HL-60 (cell line): ENCODE results near the gene KDELR1.

Experiments used
- CTCF ChIP-seq: IDR thresholded peaks from one replicate; pipeline ENCODE4 v1.5.1; 2011; ENCODE audit warnings: low read length, control low read depth, inconsistent platforms; ENCODE audit not compliant: insufficient read depth
- POLR2AphosphoS5 ChIP-seq: IDR thresholded peaks from 2 replicates; pipeline ENCODE4 v1.6.1; 2012; ENCODE audit warnings: low read depth
- SPI1 ChIP-seq: IDR thresholded peaks from 2 replicates; pipeline ENCODE4 v1.6.1; 2012; ENCODE audit warnings: low read depth, mild to moderate bottlenecking, borderline replicate concordance
- TF ChIP-seq, protein P1 (sequence below): IDR thresholded peaks from 2 replicates; pipeline ENCODE4 v1.6.1; 2012; ENCODE audit warnings: low read depth; ENCODE audit not compliant: insufficient replicate concordance

- TF ChIP-seq CTCF (no peak), POLR2AphosphoS5 (no peak), SPI1 (no peak)
- TF ChIP-seq, protein P1, sequence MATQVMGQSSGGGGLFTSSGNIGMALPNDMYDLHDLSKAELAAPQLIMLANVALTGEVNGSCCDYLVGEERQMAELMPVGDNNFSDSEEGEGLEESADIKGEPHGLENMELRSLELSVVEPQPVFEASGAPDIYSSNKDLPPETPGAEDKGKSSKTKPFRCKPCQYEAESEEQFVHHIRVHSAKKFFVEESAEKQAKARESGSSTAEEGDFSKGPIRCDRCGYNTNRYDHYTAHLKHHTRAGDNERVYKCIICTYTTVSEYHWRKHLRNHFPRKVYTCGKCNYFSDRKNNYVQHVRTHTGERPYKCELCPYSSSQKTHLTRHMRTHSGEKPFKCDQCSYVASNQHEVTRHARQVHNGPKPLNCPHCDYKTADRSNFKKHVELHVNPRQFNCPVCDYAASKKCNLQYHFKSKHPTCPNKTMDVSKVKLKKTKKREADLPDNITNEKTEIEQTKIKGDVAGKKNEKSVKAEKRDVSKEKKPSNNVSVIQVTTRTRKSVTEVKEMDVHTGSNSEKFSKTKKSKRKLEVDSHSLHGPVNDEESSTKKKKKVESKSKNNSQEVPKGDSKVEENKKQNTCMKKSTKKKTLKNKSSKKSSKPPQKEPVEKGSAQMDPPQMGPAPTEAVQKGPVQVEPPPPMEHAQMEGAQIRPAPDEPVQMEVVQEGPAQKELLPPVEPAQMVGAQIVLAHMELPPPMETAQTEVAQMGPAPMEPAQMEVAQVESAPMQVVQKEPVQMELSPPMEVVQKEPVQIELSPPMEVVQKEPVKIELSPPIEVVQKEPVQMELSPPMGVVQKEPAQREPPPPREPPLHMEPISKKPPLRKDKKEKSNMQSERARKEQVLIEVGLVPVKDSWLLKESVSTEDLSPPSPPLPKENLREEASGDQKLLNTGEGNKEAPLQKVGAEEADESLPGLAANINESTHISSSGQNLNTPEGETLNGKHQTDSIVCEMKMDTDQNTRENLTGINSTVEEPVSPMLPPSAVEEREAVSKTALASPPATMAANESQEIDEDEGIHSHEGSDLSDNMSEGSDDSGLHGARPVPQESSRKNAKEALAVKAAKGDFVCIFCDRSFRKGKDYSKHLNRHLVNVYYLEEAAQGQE, result no peak
Observed at GRCh38 chr19:48338802-48339503, 52.4 kb downstream of the KDELR1 start.
